ENCODE data around the gene GRK5.

DNA sequence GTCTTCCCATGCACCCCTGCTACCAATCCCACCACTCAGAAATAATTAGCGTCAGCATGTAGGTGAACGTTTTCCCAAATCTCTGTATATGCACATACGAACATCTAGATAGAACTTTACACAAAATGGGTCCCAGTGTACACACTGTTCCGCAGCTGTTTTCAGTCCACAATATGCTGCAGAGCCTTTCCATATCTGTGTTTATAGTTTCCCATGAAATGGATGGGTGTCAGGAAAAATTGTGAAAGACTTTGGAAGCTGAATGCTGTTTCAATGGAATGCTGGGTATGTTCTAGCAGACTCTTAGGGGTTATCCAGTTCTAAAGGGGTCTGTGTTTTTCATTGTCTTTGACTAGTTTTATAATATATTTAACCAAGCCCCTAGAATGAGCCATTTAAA lies 13.8 kb downstream of the GRK5 start:
- no peak for TF ChIP-seq JUN (CRISPR knock-in tag; IDR thresholded peaks at IDR 0.05)
- TF ChIP-seq, protein P1, sequence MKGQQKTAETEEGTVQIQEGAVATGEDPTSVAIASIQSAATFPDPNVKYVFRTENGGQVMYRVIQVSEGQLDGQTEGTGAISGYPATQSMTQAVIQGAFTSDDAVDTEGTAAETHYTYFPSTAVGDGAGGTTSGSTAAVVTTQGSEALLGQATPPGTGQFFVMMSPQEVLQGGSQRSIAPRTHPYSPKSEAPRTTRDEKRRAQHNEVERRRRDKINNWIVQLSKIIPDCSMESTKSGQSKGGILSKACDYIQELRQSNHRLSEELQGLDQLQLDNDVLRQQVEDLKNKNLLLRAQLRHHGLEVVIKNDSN (CRISPR knock-in tag; IDR thresholded peaks at IDR 0.05) = no peak
- TF ChIP-seq GABPB1 (CRISPR knock-in tag; IDR thresholded peaks at IDR 0.05) = no peak
- TF ChIP-seq, protein P2, sequence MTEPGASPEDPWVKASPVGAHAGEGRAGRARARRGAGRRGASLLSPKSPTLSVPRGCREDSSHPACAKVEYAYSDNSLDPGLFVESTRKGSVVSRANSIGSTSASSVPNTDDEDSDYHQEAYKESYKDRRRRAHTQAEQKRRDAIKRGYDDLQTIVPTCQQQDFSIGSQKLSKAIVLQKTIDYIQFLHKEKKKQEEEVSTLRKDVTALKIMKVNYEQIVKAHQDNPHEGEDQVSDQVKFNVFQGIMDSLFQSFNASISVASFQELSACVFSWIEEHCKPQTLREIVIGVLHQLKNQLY (CRISPR knock-in tag; IDR thresholded peaks at IDR 0.05) = no peak
- TF ChIP-seq, protein P3, sequence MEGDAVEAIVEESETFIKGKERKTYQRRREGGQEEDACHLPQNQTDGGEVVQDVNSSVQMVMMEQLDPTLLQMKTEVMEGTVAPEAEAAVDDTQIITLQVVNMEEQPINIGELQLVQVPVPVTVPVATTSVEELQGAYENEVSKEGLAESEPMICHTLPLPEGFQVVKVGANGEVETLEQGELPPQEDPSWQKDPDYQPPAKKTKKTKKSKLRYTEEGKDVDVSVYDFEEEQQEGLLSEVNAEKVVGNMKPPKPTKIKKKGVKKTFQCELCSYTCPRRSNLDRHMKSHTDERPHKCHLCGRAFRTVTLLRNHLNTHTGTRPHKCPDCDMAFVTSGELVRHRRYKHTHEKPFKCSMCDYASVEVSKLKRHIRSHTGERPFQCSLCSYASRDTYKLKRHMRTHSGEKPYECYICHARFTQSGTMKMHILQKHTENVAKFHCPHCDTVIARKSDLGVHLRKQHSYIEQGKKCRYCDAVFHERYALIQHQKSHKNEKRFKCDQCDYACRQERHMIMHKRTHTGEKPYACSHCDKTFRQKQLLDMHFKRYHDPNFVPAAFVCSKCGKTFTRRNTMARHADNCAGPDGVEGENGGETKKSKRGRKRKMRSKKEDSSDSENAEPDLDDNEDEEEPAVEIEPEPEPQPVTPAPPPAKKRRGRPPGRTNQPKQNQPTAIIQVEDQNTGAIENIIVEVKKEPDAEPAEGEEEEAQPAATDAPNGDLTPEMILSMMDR (IDR thresholded peaks at IDR 0.05) = no peak
- TF ChIP-seq CREB1 (CRISPR knock-in tag; IDR thresholded peaks at IDR 0.05) = no peak
- TF ChIP-seq, protein P4, sequence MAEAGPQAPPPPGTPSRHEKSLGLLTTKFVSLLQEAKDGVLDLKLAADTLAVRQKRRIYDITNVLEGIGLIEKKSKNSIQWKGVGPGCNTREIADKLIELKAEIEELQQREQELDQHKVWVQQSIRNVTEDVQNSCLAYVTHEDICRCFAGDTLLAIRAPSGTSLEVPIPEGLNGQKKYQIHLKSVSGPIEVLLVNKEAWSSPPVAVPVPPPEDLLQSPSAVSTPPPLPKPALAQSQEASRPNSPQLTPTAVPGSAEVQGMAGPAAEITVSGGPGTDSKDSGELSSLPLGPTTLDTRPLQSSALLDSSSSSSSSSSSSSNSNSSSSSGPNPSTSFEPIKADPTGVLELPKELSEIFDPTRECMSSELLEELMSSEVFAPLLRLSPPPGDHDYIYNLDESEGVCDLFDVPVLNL (CRISPR knock-in tag; IDR thresholded peaks at IDR 0.05; ENCODE audit: borderline replicate concordance, low read depth) = no peak
- TF ChIP-seq ETV6 (CRISPR knock-in tag; IDR thresholded peaks at IDR 0.05) = no peak
- TF ChIP-seq NR2C2 (CRISPR knock-in tag; IDR thresholded peaks at IDR 0.05) = no peak
- TF ChIP-seq, protein P5, sequence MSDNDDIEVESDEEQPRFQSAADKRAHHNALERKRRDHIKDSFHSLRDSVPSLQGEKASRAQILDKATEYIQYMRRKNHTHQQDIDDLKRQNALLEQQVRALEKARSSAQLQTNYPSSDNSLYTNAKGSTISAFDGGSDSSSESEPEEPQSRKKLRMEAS (CRISPR knock-in tag; IDR thresholded peaks at IDR 0.05) = no peak
